ENCODE data around the gene ANK3. TPM values are rescaled to one million over a fixed set of nuclear protein-coding genes. Genes with fewer than 3 reads are reported as not detected.

Gene ANK3
- total and polyA plus RNA-seq, 2 experiments from 2014 or later, result 44.9 to 95.8 TPM

- no peak overlapping the region for H3K27ac ChIP-seq
- no peak for TF ChIP-seq CTCF (IDR thresholded peaks at IDR 0.05; ENCODE audit: low read depth, low read length)
- DNase-seq (ENCODE audit: low read depth in 1 of 2, low spot score in 1 of 2), result no peak
These were observed 296.4 kb downstream of the ANK3 start for GRCh38 chr10:60093317-60093716.

GRCh38 chr10:60086862-60087261, 302.8 kb downstream of the ANK3 start:
- Histone ChIP-seq H3K27me3 (no peaks in the 10 kb centered on the region), H3K4me3 (no peak overlapping the region), H3K4me1 (ENCODE audit: low read depth) (no peaks in the 10 kb centered on the region), H3K36me3 (peaks cover 17% of the 10 kb centered on the region), H3K9me3 (ENCODE audit: low read depth) (no peaks in the 10 kb centered on the region), H3K27ac (no peak overlapping the region)
- DNase-seq (ENCODE audit: low read depth in 1 of 2, low spot score in 1 of 2), result no peak
- no peak for TF ChIP-seq CTCF (IDR thresholded peaks at IDR 0.05; ENCODE audit: low read depth, low read length)

More at GRCh38 chr10:60093317-60093716, 296.4 kb downstream of the ANK3 start:
- Histone ChIP-seq H3K9me3 (ENCODE audit: low read depth) (no peaks in the 10 kb centered on the region), H3K27me3 (no peaks in the 10 kb centered on the region), H3K4me1 (ENCODE audit: low read depth) (peaks cover 3% of the 10 kb centered on the region), H3K36me3 (peaks cover 4% of the 10 kb centered on the region), H3K4me3 (no peak overlapping the region)

- no peak overlapping the region for H3K4me3 ChIP-seq
- H3K27ac ChIP-seq, result no peak overlapping the region
- no peak for DNase-seq (ENCODE audit: low read depth in 1 of 2, low spot score in 1 of 2)
- H3K9me3 ChIP-seq (ENCODE audit: low read depth), result no peaks in the 10 kb centered on the region
- TF ChIP-seq CTCF (IDR thresholded peaks at IDR 0.05; ENCODE audit: low read depth, low read length), result no peak
- no peaks in the 10 kb centered on the region for H3K4me1 ChIP-seq (ENCODE audit: low read depth)
- peaks cover 17% of the 10 kb centered on the region for H3K36me3 ChIP-seq
- H3K27me3 ChIP-seq, result no peaks in the 10 kb centered on the region
These were observed 303.3 kb downstream of the ANK3 start for GRCh38 chr10:60086421-60086820.

- Histone ChIP-seq H3K4me3 (no peak overlapping the region), H3K27me3 (no peaks in the 10 kb centered on the region), H3K4me1 (ENCODE audit: low read depth) (no peaks in the 10 kb centered on the region), H3K36me3 (peaks cover 30% of the 10 kb centered on the region), H3K9me3 (ENCODE audit: low read depth) (no peaks in the 10 kb centered on the region), H3K27ac (no peak overlapping the region)
- no peak for DNase-seq (ENCODE audit: low read depth in 1 of 2, low spot score in 1 of 2)
- no peak for TF ChIP-seq CTCF (IDR thresholded peaks at IDR 0.05; ENCODE audit: low read depth, low read length)
These were observed 306.8 kb downstream of the ANK3 start for GRCh38 chr10:60082744-60083344.

- Histone ChIP-seq H3K4me1 (ENCODE audit: low read depth) (no peaks in the 10 kb centered on the region), H3K27ac (no peak overlapping the region), H3K36me3 (peaks cover 32% of the 10 kb centered on the region), H3K9me3 (ENCODE audit: low read depth) (no peaks in the 10 kb centered on the region), H3K27me3 (no peaks in the 10 kb centered on the region), H3K4me3 (no peak overlapping the region)
- TF ChIP-seq CTCF (IDR thresholded peaks at IDR 0.05; ENCODE audit: low read depth, low read length), result no peak
- DNase-seq (ENCODE audit: low read depth in 1 of 2, low spot score in 1 of 2), result no peak
These were observed 307.3 kb downstream of the ANK3 start for GRCh38 chr10:60082341-60082740.

Measured in cardiac muscle cell (in vitro differentiated cells and primary cell).